ENCODE data around the gene SHH. TPM values are rescaled to one million over a fixed set of nuclear protein-coding genes. Genes with fewer than 3 reads are reported as not detected.

The SHH gene
- total and polyA plus RNA-seq, 2 donors (not counting 3 experiments of a cell fraction or from before 2014, with no cell fraction given): not detected

DNA sequence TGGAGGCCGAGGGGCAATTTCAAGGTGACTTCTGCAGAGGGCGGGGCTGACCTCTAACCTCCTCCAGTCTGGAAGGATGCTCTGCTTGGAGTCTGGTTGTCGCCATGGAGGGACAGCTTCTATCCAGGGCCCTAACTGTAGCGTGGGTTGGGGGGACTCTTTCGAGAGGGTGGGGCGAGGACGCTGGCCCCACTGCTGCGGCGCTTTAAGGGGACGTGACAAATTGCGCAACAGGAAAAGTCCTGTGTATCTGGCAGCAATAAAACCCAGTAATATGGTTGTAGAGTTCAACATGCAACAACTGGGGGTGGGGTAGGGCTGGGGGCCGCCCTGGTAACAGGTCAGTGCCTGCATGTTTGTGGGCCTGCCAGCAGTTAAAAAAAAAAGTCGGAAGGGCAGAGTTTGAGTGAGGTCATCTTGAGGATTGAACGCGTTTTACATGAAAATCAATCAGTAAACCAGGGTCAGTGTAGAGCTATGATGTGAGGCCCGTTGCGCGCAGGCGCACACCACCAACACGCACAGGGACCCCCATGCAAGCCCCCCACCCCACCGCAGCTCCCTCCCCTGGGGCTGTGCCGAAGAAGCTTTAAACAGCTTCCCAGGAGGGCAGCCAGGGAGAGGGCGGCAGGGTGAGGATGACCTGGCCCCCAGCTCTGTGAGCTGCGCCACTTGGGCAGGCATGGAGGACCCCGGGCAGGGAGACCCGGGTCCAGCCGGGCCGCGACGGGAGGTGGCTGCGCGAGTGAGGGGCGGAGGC, 4.3 kb downstream of the SHH start:
- ChIA-PET CTCF (no interaction called here), POLR2A (no interaction called here)
- H3K36me3 ChIP-seq (ENCODE audit: control insufficient read depth in 2 of 2, extremely low read depth in 1 of 2, insufficient read depth in 2 of 2, low read length in 2 of 2): no peaks in the 10 kb centered on the region
- DNase-seq (ENCODE audit: low read depth, low spot score): no peak
- no peak overlapping the region for H3K9ac ChIP-seq (replicated peaks; ENCODE audit: extremely low read depth, insufficient read depth, low read length)
- no peaks in the 10 kb centered on the region for H3K9me3 ChIP-seq (replicated peaks; ENCODE audit: control insufficient read depth, insufficient read depth, low read length)
- H3K4me1 ChIP-seq (ENCODE audit: control insufficient read depth, extremely low read depth, insufficient read depth, low read length): peaks cover 32% of the 10 kb centered on the region
- H4K20me1 ChIP-seq (replicated peaks; ENCODE audit: control insufficient read depth, extremely low read depth, insufficient read depth, low read length): no peaks in the 10 kb centered on the region
- intact Hi-C loops (cut with micrococcal nuclease): loop anchor here (5.0 to 10.0 kb wide), 3 partner anchors 79 to 1084 kb away; partner anchors contain the start of gene LMBR1
- no peaks in the 10 kb centered on the region for H3K79me2 ChIP-seq (ENCODE audit: control insufficient read depth, insufficient read depth, low read length)
- H3K9me1 ChIP-seq (replicated peaks; ENCODE audit: control insufficient read depth, extremely low read depth, insufficient read depth, low read length): no peaks in the 10 kb centered on the region
- no peak overlapping the region for H3K27ac ChIP-seq (ENCODE audit: insufficient read depth, low read depth, low read length)
- dilution Hi-C loops (cut with MboI; ENCODE audit: extremely low pct_ligation_motif_present, low sequenced_read_pairs): no loop called here
- no peak for FAIRE-seq
- H3K27me3 ChIP-seq (ENCODE audit: control insufficient read depth in 2 of 2, insufficient read depth in 2 of 2, low read length in 2 of 2): peaks cover 35 to 66% of the 10 kb centered on the region in 2 experiments
- H2AFZ ChIP-seq (ENCODE audit: low read depth, low read length): no peak overlapping the region
- peak overlapping the region; percentile 2 for H3K4me2 ChIP-seq (ENCODE audit: insufficient read depth, low read length)
- H3K4me3 ChIP-seq (replicated peaks in 1 of 3; ENCODE audit: insufficient read depth in 1 of 3, low read depth in 1 of 3, low read length in 3 of 3): no peak overlapping the region
- BruUV-seq (replicated peaks): no TSS peak
- no peak for TF ChIP-seq POLR2A (IDR thresholded peaks at IDR 0.05; ENCODE audit: low read depth, low read length)
- TF ChIP-seq POLR2AphosphoS5 (IDR thresholded peaks at IDR 0.05; ENCODE audit: insufficient read depth, low read depth, low read length): no peak
- no peak for TF ChIP-seq MYC (IDR thresholded peaks at IDR 0.05; ENCODE audit: low read depth, low read length)
- no peak for TF ChIP-seq FOS (IDR thresholded peaks at IDR 0.05; ENCODE audit: borderline replicate concordance, insufficient read depth, low read length)
- TF ChIP-seq, protein P1, sequence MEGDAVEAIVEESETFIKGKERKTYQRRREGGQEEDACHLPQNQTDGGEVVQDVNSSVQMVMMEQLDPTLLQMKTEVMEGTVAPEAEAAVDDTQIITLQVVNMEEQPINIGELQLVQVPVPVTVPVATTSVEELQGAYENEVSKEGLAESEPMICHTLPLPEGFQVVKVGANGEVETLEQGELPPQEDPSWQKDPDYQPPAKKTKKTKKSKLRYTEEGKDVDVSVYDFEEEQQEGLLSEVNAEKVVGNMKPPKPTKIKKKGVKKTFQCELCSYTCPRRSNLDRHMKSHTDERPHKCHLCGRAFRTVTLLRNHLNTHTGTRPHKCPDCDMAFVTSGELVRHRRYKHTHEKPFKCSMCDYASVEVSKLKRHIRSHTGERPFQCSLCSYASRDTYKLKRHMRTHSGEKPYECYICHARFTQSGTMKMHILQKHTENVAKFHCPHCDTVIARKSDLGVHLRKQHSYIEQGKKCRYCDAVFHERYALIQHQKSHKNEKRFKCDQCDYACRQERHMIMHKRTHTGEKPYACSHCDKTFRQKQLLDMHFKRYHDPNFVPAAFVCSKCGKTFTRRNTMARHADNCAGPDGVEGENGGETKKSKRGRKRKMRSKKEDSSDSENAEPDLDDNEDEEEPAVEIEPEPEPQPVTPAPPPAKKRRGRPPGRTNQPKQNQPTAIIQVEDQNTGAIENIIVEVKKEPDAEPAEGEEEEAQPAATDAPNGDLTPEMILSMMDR (IDR thresholded peaks at IDR 0.05; ENCODE audit: extremely low read depth in 1 of 2, insufficient read depth in 1 of 2, low read depth in 1 of 2, low read length in 2 of 2): no peak
- TF ChIP-seq EZH2 (IDR thresholded peaks at IDR 0.05; ENCODE audit: borderline replicate concordance, low read depth, low read length, severe bottlenecking): no peak
- no peak for TF ChIP-seq JUN (IDR thresholded peaks at IDR 0.05; ENCODE audit: borderline replicate concordance, insufficient read depth, insufficient read length, low read depth)
